ENCODE measurements around the gene ZMIZ1. TPM values are rescaled to one million over a fixed set of nuclear protein-coding genes. Genes with fewer than 3 reads are reported as not detected.

ZMIZ1 gene
- total RNA-seq, 2 donors from 2014 or later, result 27.2 to 42.2 TPM

DNA sequence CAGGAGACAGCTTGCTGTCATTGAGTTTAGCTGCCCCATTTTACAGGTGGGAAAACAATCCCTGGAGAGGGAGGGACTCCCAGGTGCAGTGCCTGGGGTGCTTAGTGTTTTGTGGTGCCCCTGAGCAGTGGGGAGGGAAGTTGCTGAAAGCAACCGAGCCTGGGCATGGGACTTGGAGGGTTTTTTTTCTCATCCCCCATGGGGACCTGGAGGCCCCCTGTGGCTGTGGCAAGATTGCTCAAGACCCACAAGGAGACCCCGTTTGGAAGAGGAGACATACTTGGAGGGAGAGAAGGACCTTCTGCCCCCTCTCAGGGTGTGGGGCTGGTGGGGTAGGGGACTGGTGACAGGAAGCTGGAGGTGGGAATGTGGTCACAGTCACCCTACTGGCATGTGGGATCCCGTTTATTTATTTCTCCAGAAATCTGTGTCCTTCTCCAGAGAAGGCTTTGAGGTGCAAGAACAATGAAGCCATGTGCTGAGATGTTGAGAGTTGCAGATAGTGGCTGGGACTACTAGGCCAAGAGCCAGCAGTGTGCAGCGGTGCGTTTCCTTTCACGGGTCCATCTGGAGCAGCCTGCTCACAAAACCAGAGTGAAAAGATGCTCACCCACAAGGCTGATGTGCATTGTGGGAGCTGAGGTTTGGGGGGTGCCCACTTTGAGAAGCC, 21.5 kb downstream of the ZMIZ1 start:
- WGBS, 2 donors, result 21 to 35% methylated on average over 6 of the region's 6 CpGs
- no peaks in the 10 kb centered on the region for H3K9me3 ChIP-seq
- no peak overlapping the region for H3K4me3 ChIP-seq
- DNase-seq (no peak), ATAC-seq (no peak)
- intact Hi-C loops (cut with DNase I), result no loop called here
- H3K27ac ChIP-seq, result peak overlapping the region in 3 of 4 donors; percentile 8 to 20 (median 8)
- H3K36me3 ChIP-seq (replicated peaks in 1 of 2; ENCODE audit: insufficient read depth in 1 of 2, low read depth in 2 of 2), result no peaks in the 10 kb centered on the region
- H3K4me1 ChIP-seq, result peaks cover 81% of the 10 kb centered on the region
- H3K27me3 ChIP-seq, result no peaks in the 10 kb centered on the region
- TF ChIP-seq, protein P1, sequence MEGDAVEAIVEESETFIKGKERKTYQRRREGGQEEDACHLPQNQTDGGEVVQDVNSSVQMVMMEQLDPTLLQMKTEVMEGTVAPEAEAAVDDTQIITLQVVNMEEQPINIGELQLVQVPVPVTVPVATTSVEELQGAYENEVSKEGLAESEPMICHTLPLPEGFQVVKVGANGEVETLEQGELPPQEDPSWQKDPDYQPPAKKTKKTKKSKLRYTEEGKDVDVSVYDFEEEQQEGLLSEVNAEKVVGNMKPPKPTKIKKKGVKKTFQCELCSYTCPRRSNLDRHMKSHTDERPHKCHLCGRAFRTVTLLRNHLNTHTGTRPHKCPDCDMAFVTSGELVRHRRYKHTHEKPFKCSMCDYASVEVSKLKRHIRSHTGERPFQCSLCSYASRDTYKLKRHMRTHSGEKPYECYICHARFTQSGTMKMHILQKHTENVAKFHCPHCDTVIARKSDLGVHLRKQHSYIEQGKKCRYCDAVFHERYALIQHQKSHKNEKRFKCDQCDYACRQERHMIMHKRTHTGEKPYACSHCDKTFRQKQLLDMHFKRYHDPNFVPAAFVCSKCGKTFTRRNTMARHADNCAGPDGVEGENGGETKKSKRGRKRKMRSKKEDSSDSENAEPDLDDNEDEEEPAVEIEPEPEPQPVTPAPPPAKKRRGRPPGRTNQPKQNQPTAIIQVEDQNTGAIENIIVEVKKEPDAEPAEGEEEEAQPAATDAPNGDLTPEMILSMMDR (IDR thresholded peaks at IDR 0.05), result no peak

DNA sequence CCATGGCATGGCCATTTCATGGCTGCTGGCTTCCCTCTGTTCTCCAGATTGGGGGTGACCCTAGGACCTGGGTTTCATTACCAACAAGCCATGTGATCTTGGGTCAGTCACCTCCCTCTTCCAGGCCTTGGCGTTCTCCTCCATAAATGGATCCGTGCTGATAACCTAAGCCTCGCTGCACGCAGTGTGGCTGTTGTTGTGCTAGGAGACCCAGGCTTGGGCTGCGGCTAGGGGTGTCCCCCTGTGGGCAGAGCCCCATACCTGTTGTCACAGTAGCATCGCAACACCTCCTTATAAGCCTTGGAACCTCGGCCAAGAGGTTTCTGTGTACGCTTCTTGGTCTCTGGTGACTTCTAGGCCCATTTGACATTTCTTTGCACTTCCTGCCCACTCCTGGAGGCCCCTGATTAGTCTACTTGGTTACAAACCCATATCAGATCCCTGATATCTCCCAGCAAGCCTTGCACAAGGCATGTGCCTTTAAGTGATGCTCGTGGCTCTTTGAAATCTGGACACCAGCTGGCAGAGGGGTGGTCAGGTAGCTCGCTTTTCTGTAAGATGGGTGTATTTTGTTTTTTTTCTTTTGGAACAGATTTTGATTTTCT, 23.6 kb downstream of the ZMIZ1 start:
- Histone ChIP-seq H3K27ac (peak overlapping the region in 3 of 4 donors; percentile 9 to 91 (median 21)), H3K4me3 (no peak overlapping the region), H3K4me1 (peaks cover 82% of the 10 kb centered on the region), H3K27me3 (no peaks in the 10 kb centered on the region), H3K9me3 (no peaks in the 10 kb centered on the region), H3K36me3 (replicated peaks in 1 of 2; ENCODE audit: insufficient read depth in 1 of 2, low read depth in 2 of 2) (no peaks in the 10 kb centered on the region)
- 82 to 86% methylated on average over 5 to 10 of the region's 10 CpGs for WGBS, 2 donors
- intact Hi-C loops (cut with DNase I), result no loop called here
- TF ChIP-seq, protein P1 (IDR thresholded peaks at IDR 0.05), result no peak
- no peak for TF ChIP-seq POLR2A (IDR thresholded peaks at IDR 0.05)
- ATAC-seq (no peak), DNase-seq (no peak)

DNA sequence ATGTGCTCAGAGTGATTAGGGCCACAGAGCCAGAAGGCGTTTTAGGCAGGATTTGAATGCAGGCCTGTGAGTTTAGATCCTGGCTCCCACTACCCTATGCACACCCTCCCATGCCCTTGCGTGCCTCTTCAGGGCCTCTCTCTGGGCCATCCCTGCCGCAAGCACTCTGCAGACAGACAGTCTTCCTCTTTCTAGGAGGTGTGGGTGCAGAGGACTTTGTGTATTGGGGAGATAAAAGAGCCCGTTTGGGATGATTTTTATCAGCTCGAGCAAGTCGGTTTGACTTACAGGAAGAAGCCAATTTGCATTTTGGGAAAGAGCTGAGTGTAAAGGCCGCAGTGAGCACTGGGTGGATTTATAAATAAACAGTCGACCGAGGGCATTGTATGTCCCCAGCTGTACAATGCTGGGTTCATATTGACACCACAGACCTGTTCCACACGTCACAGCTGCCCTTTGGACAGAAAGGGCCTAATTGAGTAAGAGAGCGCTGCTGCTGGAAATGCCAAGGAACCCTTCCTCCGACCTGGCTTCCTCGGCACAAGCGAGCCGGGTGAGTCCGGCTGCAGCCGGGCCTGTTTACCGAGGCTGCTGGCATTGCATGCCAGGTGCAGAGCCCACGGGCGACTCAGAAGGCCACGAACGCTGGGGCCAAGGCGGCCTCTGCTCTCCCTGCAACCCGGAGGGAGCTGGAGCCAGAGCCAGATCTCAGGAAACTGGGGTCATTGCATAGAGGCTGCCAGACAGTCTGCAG, 25.1 kb downstream of the ZMIZ1 start:
- ATAC-seq (peak; percentile 83), DNase-seq (peak; percentile 77 to 93 (median 88))
- Histone ChIP-seq H3K4me3 (no peak overlapping the region), H3K27ac (peak overlapping the region; percentile 69 to 91 (median 82)), H3K9me3 (no peaks in the 10 kb centered on the region), H3K27me3 (no peaks in the 10 kb centered on the region), H3K36me3 (replicated peaks in 1 of 2; ENCODE audit: insufficient read depth in 1 of 2, low read depth in 2 of 2) (no peaks in the 10 kb centered on the region), H3K4me1 (peaks cover 82% of the 10 kb centered on the region)
- WGBS, 2 donors, result 7 to 23% methylated on average over 14 to 24 of the region's 24 CpGs
- TF ChIP-seq, protein P1 (IDR thresholded peaks at IDR 0.05), result no peak
- TF ChIP-seq POLR2A (IDR thresholded peaks at IDR 0.05), result peak in 1 of 3 donors; percentile 4
- intact Hi-C loops (cut with DNase I), result no loop called here

DNA sequence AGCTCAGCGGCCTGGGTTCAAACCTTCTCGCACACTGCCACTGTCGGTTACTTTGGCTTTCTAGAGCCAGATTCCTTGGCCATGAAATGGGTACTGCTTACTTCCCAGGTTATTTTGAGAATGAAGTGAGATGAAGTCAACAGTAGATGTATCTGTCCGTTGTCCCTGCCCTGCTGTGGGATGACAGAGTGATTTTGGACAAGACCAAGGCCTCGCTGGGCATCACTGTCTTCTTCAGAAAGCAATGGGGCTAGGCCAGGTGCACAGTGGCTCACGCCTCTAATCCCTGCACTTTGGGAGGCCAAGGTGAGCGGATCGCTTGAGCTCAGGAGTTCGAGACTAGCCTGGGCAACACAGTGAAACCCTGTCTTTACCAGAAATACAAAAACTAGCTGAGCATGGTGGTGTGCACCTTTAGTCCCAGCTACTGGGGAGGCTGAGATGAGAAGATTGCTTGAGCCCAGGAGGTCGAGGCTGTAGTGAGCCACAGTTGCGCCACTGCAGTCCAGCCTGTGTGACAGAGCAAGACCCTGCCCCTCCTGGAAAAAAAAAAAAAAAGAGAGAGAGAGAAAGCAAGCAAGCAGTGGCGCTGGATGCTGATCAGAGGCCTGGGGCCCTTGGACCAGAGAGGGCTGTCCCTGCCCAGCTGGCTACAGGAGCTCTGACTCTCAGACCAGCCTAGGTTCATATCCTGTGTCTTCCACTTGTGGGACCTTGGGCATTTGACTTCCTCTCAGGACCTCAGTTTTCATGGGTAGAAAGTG, 25.8 kb downstream of the ZMIZ1 start:
- ATAC-seq, result no peak
- Histone ChIP-seq H3K4me3 (no peak overlapping the region), H3K27me3 (no peaks in the 10 kb centered on the region), H3K4me1 (peaks cover 80% of the 10 kb centered on the region), H3K36me3 (replicated peaks in 1 of 2; ENCODE audit: insufficient read depth in 1 of 2, low read depth in 2 of 2) (no peaks in the 10 kb centered on the region), H3K9me3 (no peaks in the 10 kb centered on the region), H3K27ac (peak overlapping the region; percentile 69 to 91 (median 82))
- TF ChIP-seq POLR2A (IDR thresholded peaks at IDR 0.05), result no peak
- TF ChIP-seq, protein P1 (IDR thresholded peaks at IDR 0.05), result no peak
- intact Hi-C loops (cut with DNase I), result no loop called here
- WGBS, 2 donors, result 65 to 73% methylated on average over 11 to 12 of the region's 12 CpGs
- no peak for DNase-seq

Data from body of pancreas (tissue), 4 donors.